Tibial nerve (tissue), 4 donors: ENCODE measurements around the gene PRDM10.

Source experiments
- EP300 ChIP-seq, 2 donors: sonication (generic); formaldehyde crosslinking; IDR thresholded peaks; one replicate each; pipeline ENCODE4 v1.6.1; 2017; ENCODE audit warnings: antibody characterized with exemption in 2 of 2, mild to moderate bottlenecking in 1 of 2
- POLR2A ChIP-seq, 2 donors: fragments of 450-650 bp; IDR thresholded peaks; one replicate each; pipeline ENCODE4 v1.6.1; 2017; ENCODE audit warnings: antibody characterized with exemption in 2 of 2, mild to moderate bottlenecking in 2 of 2, moderate library complexity in 2 of 2
- TF ChIP-seq, protein P1 (sequence below), 5 experiments: fragments of 200-600 bp in 3 of 5; fragments of 450-650 bp in 2 of 5; sonication (generic) in 3 of 5; IDR thresholded peaks; one replicate each; pipeline ENCODE4 v1.5.1; 2016 to 2019; ENCODE audit warnings: antibody characterized with exemption in 5 of 5, mild to moderate bottlenecking in 3 of 5, moderate library complexity in 2 of 5

DNA sequence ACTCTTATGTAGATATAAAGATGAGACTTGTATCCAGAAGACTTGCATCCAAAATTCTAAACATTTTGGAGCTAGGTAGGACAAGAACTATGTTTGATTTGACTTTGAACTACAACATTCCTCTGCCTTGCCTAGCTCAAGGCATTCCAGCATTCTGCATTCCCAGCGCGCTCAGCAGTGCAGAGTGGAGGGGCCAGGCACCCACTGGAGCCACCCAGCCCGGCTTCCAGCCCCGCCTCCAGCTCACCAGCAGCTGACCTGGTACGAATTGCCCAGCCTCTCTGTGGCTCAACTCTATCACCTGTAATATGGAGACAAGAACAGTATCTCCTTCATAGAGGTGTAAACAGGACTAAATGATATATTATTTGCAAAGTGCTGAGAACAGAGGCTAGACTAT is 28.8 kb downstream of the PRDM10 start:
- TF ChIP-seq, protein P1, sequence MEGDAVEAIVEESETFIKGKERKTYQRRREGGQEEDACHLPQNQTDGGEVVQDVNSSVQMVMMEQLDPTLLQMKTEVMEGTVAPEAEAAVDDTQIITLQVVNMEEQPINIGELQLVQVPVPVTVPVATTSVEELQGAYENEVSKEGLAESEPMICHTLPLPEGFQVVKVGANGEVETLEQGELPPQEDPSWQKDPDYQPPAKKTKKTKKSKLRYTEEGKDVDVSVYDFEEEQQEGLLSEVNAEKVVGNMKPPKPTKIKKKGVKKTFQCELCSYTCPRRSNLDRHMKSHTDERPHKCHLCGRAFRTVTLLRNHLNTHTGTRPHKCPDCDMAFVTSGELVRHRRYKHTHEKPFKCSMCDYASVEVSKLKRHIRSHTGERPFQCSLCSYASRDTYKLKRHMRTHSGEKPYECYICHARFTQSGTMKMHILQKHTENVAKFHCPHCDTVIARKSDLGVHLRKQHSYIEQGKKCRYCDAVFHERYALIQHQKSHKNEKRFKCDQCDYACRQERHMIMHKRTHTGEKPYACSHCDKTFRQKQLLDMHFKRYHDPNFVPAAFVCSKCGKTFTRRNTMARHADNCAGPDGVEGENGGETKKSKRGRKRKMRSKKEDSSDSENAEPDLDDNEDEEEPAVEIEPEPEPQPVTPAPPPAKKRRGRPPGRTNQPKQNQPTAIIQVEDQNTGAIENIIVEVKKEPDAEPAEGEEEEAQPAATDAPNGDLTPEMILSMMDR (IDR thresholded peaks at IDR 0.05) = no peak
- TF ChIP-seq EP300 (IDR thresholded peaks at IDR 0.05) = no peak
- no peak for TF ChIP-seq POLR2A (IDR thresholded peaks at IDR 0.05)
